GM12801 (cell line): ENCODE results near the gene CHEK1.

Experiments used
- TF ChIP-seq, protein P1 (sequence below): IDR thresholded peaks from one replicate; pipeline ENCODE4 v1.5.1; 2011; ENCODE audit warnings: control low read depth; ENCODE audit not compliant: insufficient read length; ENCODE audit errors: extremely low read depth

Gene CHEK1

DNA sequence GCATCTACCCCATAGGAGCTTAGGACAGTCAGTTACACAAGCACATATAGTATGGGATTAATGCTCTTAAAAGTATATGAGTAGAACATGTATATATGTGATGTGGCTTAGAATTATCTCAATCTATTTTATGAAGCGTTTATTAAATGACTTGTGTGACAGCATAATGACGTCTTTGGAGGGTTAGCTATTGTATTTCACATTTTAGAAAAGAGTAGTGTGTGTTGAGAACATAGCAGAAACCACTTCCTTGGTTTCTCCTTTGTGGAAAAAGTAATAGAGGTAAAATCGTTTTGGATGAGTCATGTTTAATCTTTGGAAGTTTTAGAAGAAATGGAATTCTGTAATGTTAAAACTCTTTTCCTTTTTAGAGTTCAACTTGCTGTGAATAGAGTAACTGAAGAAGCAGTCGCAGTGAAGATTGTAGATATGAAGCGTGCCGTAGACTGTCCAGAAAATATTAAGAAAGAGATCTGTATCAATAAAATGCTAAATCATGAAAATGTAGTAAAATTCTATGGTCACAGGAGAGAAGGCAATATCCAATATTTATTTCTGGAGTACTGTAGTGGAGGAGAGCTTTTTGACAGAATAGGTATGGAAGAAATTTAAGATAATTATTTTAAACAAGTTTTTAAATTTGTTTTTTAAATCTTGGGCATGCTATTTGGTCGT lies 2.4 kb downstream of the CHEK1 start:
- TF ChIP-seq, protein P1, sequence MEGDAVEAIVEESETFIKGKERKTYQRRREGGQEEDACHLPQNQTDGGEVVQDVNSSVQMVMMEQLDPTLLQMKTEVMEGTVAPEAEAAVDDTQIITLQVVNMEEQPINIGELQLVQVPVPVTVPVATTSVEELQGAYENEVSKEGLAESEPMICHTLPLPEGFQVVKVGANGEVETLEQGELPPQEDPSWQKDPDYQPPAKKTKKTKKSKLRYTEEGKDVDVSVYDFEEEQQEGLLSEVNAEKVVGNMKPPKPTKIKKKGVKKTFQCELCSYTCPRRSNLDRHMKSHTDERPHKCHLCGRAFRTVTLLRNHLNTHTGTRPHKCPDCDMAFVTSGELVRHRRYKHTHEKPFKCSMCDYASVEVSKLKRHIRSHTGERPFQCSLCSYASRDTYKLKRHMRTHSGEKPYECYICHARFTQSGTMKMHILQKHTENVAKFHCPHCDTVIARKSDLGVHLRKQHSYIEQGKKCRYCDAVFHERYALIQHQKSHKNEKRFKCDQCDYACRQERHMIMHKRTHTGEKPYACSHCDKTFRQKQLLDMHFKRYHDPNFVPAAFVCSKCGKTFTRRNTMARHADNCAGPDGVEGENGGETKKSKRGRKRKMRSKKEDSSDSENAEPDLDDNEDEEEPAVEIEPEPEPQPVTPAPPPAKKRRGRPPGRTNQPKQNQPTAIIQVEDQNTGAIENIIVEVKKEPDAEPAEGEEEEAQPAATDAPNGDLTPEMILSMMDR = no peak

DNA sequence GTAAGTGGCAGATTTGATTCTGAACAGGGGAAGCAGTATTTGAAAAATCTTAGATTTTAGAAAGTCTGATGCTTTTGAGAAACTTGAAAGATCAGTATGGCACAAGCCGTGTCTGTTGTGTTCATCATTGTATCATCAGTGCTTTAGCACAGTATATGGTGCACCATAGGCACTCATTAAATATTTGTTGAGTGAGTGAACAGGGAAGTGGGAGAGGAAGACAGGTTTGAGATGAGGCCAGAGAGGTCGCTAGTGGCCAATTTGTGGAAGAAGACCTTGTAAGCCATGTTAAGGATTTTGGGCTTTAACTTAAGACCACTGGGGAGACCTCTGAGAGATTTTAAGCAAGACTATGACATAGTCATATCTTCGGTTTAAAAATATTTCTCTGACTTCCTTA lies 12.9 kb downstream of the CHEK1 start:
- TF ChIP-seq, protein P1 = no peak

DNA sequence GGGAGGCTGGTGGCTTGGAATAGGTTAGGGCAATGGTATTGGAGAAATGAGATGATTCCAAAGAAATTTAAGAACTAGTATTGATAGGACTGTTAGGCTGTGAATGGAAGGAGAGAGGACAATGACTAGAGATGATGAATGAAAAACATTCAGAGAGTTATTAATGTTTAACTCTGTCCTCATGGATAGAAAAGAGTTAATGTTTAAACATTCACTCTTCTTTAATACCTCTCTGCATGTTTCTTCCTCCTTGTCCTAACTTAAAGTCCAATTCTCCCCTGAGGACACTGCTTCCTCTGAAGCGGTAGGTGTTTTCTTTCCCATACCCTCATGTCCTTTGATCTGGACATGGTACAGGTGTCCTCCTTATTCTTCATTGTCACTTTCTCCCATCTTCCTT lies 13.4 kb downstream of the CHEK1 start:
- TF ChIP-seq, protein P1 = no peak

DNA sequence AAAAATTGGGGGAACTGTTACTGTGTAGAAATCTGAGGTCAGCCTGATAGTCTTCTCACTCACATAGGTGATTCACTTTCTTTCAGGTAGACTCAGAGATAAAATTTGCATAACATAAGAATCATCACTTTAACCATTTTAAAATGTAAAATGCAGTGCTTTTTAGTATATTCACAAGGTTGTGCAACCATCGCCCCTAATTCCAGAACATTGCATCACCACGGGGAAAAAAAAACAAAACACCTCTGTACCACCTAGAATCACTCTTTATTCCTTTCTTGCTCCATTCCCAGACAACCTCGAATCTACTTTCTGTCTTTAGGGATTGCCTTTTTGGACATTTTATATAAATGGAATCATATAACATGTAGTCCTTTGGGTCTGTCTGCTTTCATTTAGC lies 20.9 kb downstream of the CHEK1 start:
- TF ChIP-seq, protein P1 = no peak

DNA sequence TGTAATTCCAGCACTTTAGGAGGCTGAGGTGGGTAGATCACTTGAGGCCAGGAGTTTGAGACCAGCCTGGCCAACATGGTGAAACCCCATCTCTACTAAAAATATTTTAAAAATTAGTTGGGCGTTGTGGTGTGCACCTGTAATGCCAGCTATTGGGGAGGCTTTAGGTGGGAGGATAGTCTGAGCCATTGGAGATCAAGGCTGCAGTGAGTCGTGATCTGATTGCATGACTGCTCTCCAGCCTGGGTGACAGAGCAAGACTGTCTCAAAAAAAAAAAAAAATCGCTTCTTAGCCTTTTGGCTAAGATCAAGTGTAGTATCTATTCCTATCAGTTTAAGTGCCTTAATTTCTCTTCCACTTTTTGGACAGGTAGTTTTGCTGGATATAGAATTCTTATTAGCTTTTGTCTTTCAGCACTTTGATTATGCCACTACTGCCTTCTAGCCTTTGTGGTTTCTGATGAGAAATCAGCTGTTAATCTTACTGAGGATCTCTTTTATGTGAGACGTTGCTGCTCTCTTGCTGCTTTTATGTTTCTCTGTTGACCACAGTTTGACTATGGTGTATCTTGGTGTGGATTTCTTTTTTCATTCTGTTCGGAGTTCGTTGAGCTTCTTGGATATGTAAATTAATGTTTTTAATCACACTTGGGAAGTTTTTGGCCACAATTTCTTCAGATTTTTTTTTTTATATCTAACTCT lies 24.7 kb downstream of the CHEK1 start:
- TF ChIP-seq, protein P1 = no peak

DNA sequence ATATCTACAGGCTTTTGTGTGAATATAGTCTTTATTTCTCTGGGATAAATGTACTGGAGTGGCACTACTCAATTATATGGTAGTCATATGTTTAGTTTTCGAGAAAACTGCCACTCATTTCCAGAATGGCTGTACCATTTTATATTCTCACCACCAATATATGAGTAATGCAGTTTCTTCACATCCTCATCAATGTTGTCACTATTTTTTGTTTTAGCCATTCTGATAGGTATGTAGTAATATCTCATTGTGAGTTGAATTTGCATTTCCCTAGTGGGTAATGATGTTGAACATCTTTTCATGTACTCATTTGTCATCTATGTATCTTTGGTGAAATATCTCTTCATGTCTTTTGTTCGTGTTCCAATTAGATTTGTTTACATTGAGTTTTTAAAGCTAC lies 37.7 kb downstream of the CHEK1 start:
- TF ChIP-seq, protein P1 = no peak

DNA sequence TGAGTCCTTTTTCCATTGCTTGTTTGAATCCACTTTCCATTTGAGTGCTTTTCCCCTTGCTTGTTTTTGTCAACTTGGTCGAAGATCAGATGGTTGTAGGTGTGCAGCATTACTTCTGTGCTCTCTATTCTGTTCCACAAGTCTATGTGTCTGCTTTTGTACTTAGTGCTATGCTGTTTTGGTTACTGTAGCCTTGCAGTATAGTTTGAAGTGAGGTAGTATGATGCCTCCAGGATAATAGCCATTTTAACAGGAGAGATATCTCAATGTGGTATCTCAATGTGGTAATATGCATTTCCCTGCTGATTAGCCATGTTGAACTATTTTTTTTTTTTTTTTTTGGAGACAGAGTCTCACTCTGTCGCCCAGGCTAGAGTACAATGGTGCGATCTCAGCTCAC lies 38.9 kb downstream of the CHEK1 start:
- TF ChIP-seq, protein P1 = no peak
